HepG2 (cell line): Measurements from ENCODE around the gene BACH2. TPM values are rescaled to one million over a fixed set of nuclear protein-coding genes. Genes with fewer than 3 reads are reported as not detected.

Experiments used
- AKNA ChIP-seq: sonication (generic); formaldehyde crosslinking; IDR thresholded peaks from 2 replicates; pipeline ENCODE4 v1.4.0; 2020; ENCODE audit warnings: missing genetic modification reagents, borderline replicate concordance
- ARNT ChIP-seq: fragments of 450-650 bp; IDR thresholded peaks from 2 replicates; pipeline ENCODE4 v1.6.1; 2017
- CEBPZ ChIP-seq: IDR thresholded peaks from 2 replicates; pipeline ENCODE4 v1.6.1; 2012; ENCODE audit warnings: low read length, improper control_type of control experiment
- GATAD2A ChIP-seq: IDR thresholded peaks from 2 replicates; pipeline ENCODE4 v1.6.1; 2016
- HIVEP1 ChIP-seq: sonication (generic); formaldehyde crosslinking; IDR thresholded peaks from 2 replicates; pipeline ENCODE4 v1.4.0; 2020; ENCODE audit warnings: mild to moderate bottlenecking, missing genetic modification reagents
- ZEB1 ChIP-seq: IDR thresholded peaks from 2 replicates; pipeline ENCODE4 v1.6.1; 2012; ENCODE audit warnings: mild to moderate bottlenecking, low read depth, inconsistent platforms; ENCODE audit not compliant: insufficient replicate concordance
- ZGPAT ChIP-seq: IDR thresholded peaks from 2 replicates; pipeline ENCODE4 v1.6.1; 2016; ENCODE audit warnings: mild to moderate bottlenecking
- ZNF549 ChIP-seq: sonication (generic); formaldehyde crosslinking; IDR thresholded peaks from 2 replicates; pipeline ENCODE4 v1.5.0; 2020; ENCODE audit warnings: missing genetic modification reagents
- ZNF670 ChIP-seq: sonication (generic); formaldehyde crosslinking; IDR thresholded peaks from 2 replicates; pipeline ENCODE4 v1.8.0; 2022; ENCODE audit warnings: mild to moderate bottlenecking, missing genetic modification reagents, borderline replicate concordance
- polyA plus RNA-seq, 8 experiments: library from polyadenylated mRNA; depleted of rRNA in 3 of 8; stranded (reverse) in 7 of 8; unstranded in 1 of 8; fragments of >200 nt; fragmentation: Illumina TruSeq in 4 of 8; extraction: Trizol in 4 of 8; gene quantifications; 2 replicates each; pipeline versions ENCODE4 v1.2.1 to v1.2.3, GENCODE V29; 2011 to 2016; ENCODE audit warnings: low read depth in 4 of 8, missing spikeins in 1 of 8, mixed read lengths in 1 of 8; ENCODE audit not compliant: insufficient read depth in 1 of 8
- total RNA-seq, 5 experiments: library from RNA; depleted of rRNA; stranded (reverse); fragments of >200 nt; fragmentation: Illumina TruSeq; extraction: Trizol; gene quantifications; 2 replicates each; pipeline ENCODE4 v1.2.3, GENCODE V29; 2016; ENCODE audit warnings: low read depth in 1 of 5

BACH2 gene
- total and polyA plus RNA-seq, 2 of the 13 experiments (the other 11 are each of a cell fraction or from before 2014, with no cell fraction given), result 0.01 TPM; not detected in 1

GRCh38 chr6:90107771-90108282, 188.8 kb downstream of the BACH2 start (continued):
- no peak for TF ChIP-seq CEBPZ
- no peak for TF ChIP-seq GATAD2A (CRISPR knock-in tag)
- no peak for TF ChIP-seq AKNA (CRISPR knock-in tag)
- TF ChIP-seq ZNF670 (CRISPR knock-in tag), result no peak
- TF ChIP-seq ZGPAT, result no peak
- TF ChIP-seq ZEB1, result no peak
- no peak for TF ChIP-seq ZNF549 (CRISPR knock-in tag)
- no peak for TF ChIP-seq HIVEP1 (CRISPR knock-in tag)
- no peak for TF ChIP-seq ARNT
- TF ChIP-seq, all 625 proteins: peak for 0
